Left ventricle myocardium superior (tissue), 1 donor: ENCODE results near the gene NFE2L3. TPM values are rescaled to one million over a fixed set of nuclear protein-coding genes. Genes with fewer than 3 reads are reported as not detected.
A peak's percentile ranks its signal among the peaks of the same experiment; 100 is the strongest.
"Not testable (repeated sequence)": the region's sequence is repeated elsewhere in the genome, so short reads cannot be mapped to it uniquely, and the experiment has no call there.

ENCODE experiments used
- ATAC-seq: fragments of 200-7000 bp; cut with Tn5 transposase; one replicate; pipeline ENCODE4 v1.9.1; 2020; ENCODE audit warnings: mild to moderate bottlenecking, moderate library complexity
- DNase-seq: peaks from one replicate; pipeline ENCODE4 v3.0.0-alpha.2; 2020
- intact Hi-C: fragments of 100-400 bp; cut with micrococcal nuclease; formaldehyde crosslinking; loops from one replicate; pipeline ENCODE4 v1.11.0; 2022
- total RNA-seq: library from RNA; stranded (reverse); fragmentation: NEBNext Ultra II Directional; extraction: Animal tissue kit (Norgen Biotek cat#: 25700); gene quantifications from one replicate; pipeline ENCODE4 v1.2.1, GENCODE V29; 2021
- donor health status: DM: no; HTN: yes; CAD: no; lungs with severe emphysema.

Gene NFE2L3
- total RNA-seq, 1 donor from 2014 or later: 0.94 TPM

GRCh38 chr7:26182283-26182682 is 30.3 kb downstream of the NFE2L3 start:
- ATAC-seq: peak; percentile 19
- peak; percentile 40 for DNase-seq
- intact Hi-C loops: no loop called here

GRCh38 chr7:26182706-26183105 is 30.7 kb downstream of the NFE2L3 start:
- ATAC-seq (peak; percentile 4), DNase-seq (no peak)
- intact Hi-C loops: no loop called here

- intact Hi-C loops: no loop called here
- ATAC-seq (no peak), DNase-seq (no peak)
Measured at GRCh38 chr7:26183545-26184280, 31.7 kb downstream of the NFE2L3 start.

- ATAC-seq, intact Hi-C loops, DNase-seq: not testable (repeated sequence)
Measured at GRCh38 chr7:26184281-26185101, 32.5 kb downstream of the NFE2L3 start.

GRCh38 chr7:26185131-26185843 is 33.3 kb downstream of the NFE2L3 start:
- no peak for ATAC-seq
- DNase-seq: no peak
- intact Hi-C loops: no loop called here

GRCh38 chr7:26185844-26186180 is 33.8 kb downstream of the NFE2L3 start:
- intact Hi-C loops: no loop called here
- DNase-seq (no peak), ATAC-seq (no peak)

GRCh38 chr7:26186364-26187311 is 34.6 kb downstream of the NFE2L3 start:
- intact Hi-C loops: no loop called here
- DNase-seq (no peak), ATAC-seq (no peak)

- peak; percentile 3 for ATAC-seq
- DNase-seq: no peak
- intact Hi-C loops: no loop called here
Measured at GRCh38 chr7:26187380-26188205, 35.6 kb downstream of the NFE2L3 start.

GRCh38 chr7:26188206-26188956 is 36.4 kb downstream of the NFE2L3 start:
- intact Hi-C loops: no loop called here
- ATAC-seq: no peak

GRCh38 chr7:26188957-26189541 is 37.1 kb downstream of the NFE2L3 start:
- ATAC-seq (no peak), DNase-seq (no peak)
- intact Hi-C loops: no loop called here

More at GRCh38 chr7:26188206-26188956, 36.4 kb downstream of the NFE2L3 start:
- no peak for DNase-seq

- intact Hi-C loops: no loop called here
- DNase-seq: no peak
- ATAC-seq: no peak
Measured at GRCh38 chr7:26189697-26190096, 37.7 kb downstream of the NFE2L3 start.

- DNase-seq (no peak), ATAC-seq (no peak)
- intact Hi-C loops: no loop called here
Measured at GRCh38 chr7:26190417-26190869, 38.4 kb downstream of the NFE2L3 start.

GRCh38 chr7:26191233-26191973 is 39.4 kb downstream of the NFE2L3 start:
- ATAC-seq (no peak), DNase-seq (no peak)
- intact Hi-C loops: no loop called here

- ATAC-seq (no peak), DNase-seq (no peak)
- intact Hi-C loops: no loop called here
Measured at GRCh38 chr7:26191974-26192479, 40.0 kb downstream of the NFE2L3 start.

- ATAC-seq (no peak), DNase-seq (no peak)
- intact Hi-C loops: no loop called here
Measured at GRCh38 chr7:26192485-26193087, 40.6 kb downstream of the NFE2L3 start.
